PC-3 (cell line): ENCODE measurements around the gene PTGES2. TPM values are rescaled to one million over a fixed set of nuclear protein-coding genes. Genes with fewer than 3 reads are reported as not detected.

Experiments used
- ATAC-seq: fragments of 200-7000 bp; cut with Tn5 transposase; 2 replicates; pipeline ENCODE4 v1.9.1; 2020; ENCODE audit warnings: mild to moderate bottlenecking, moderate library complexity
- BruUV-seq: library from RNA; stranded (reverse); fragments of 400-500 nt; replicated peaks from 2 replicates; lab custom pipeline; 2021; lab: Mats Ljungman, UMichigan
- CTCF ChIA-PET: fragments of 300-600 bp; sonication (Branson Sonifier 250); formaldehyde crosslinking; loops from one replicate; lab custom pipeline; 2022; ENCODE audit warnings: antibody characterized with exemption; lab: Charles Lee
- POLR2A ChIA-PET: fragments of 300-600 bp; sonication (Branson Sonifier 250); formaldehyde crosslinking; loops from one replicate; lab custom pipeline; 2022; ENCODE audit warnings: antibody characterized with exemption; ENCODE audit not compliant: unreplicated experiment; lab: Charles Lee
- DNase-seq: peaks from one replicate; pipeline ENCODE4 v3.0.0-alpha.2; 2015
- H2AFZ ChIP-seq: fragments of 300-600 bp; sonication (generic); 2 replicates; pipeline ENCODE4 v1.6.0; 2016; ENCODE audit warnings: antibody characterized with exemption, low read length
- H3F3A ChIP-seq: fragments of 300-600 bp; sonication (generic); one replicate; pipeline ENCODE4 v1.6.0; 2017; ENCODE audit warnings: antibody characterized with exemption, low read length, control low read depth, mild to moderate bottlenecking; ENCODE audit not compliant: unreplicated experiment
- H3K27ac ChIP-seq: fragments of 300-600 bp; sonication (generic); 2 replicates; pipeline ENCODE4 v1.5.1; 2016; ENCODE audit warnings: mild to moderate bottlenecking, low read length
- H3K27me3 ChIP-seq: fragments of 300-600 bp; sonication (generic); 2 replicates; pipeline ENCODE4 v1.6.1; 2016; ENCODE audit warnings: low read length, mixed read lengths
- H3K36me3 ChIP-seq: fragments of 300-600 bp; sonication (generic); 2 replicates; pipeline ENCODE4 v1.6.1; 2016; ENCODE audit warnings: low read depth, mixed run types, low read length, mixed read lengths
- H3K4me1 ChIP-seq: fragments of 300-600 bp; sonication (generic); 2 replicates; pipeline ENCODE4 v1.5.1; 2016; ENCODE audit warnings: low read length; ENCODE audit not compliant: insufficient read depth
- H3K4me2 ChIP-seq: fragments of 300-600 bp; sonication (generic); 2 replicates; pipeline ENCODE4 v1.6.0; 2016; ENCODE audit warnings: low read length
- H3K4me3 ChIP-seq: fragments of 300-600 bp; sonication (generic); 2 replicates; pipeline ENCODE4 v1.5.1; 2016; ENCODE audit warnings: mild to moderate bottlenecking, low read length, mixed read lengths
- H3K79me2 ChIP-seq: fragments of 300-600 bp; sonication (generic); 2 replicates; pipeline ENCODE4 v1.6.1; 2017; ENCODE audit warnings: low read length, mixed read lengths
- H3K9ac ChIP-seq: fragments of 300-600 bp; sonication (generic); 2 replicates; pipeline ENCODE4 v1.6.0; 2016; ENCODE audit warnings: mild to moderate bottlenecking, low read length
- H3K9me2 ChIP-seq: fragments of 300-600 bp; sonication (generic); replicated peaks from 2 replicates; pipeline ENCODE4 v1.6.1; 2016; ENCODE audit warnings: mixed run types, low read length, mixed read lengths
- H3K9me3 ChIP-seq: fragments of 300-600 bp; sonication (generic); 2 replicates; pipeline ENCODE4 v1.6.1; 2016; ENCODE audit warnings: low read length, mixed read lengths
- H4K20me1 ChIP-seq: fragments of 300-600 bp; sonication (generic); 2 replicates; pipeline ENCODE4 v1.6.1; 2016; ENCODE audit warnings: low read length, mixed read lengths
- CTCF ChIP-seq: fragments of 300-600 bp; sonication (generic); conservative IDR thresholded peaks from 2 replicates; pipeline ENCODE4 v1.5.1; 2017; ENCODE audit warnings: antibody characterized with exemption, low read depth, mild to moderate bottlenecking, low read length
- EZH2 ChIP-seq: fragments of 300-600 bp; sonication (generic); IDR thresholded peaks from one replicate; pipeline ENCODE4 v1.6.1; 2017; ENCODE audit warnings: antibody characterized with exemption, mild to moderate bottlenecking, low read length; ENCODE audit not compliant: unreplicated experiment
- EZH2phosphoT487 ChIP-seq: fragments of 300-600 bp; sonication (generic); IDR thresholded peaks from 2 replicates; pipeline ENCODE4 v1.6.1; 2018; ENCODE audit warnings: mild to moderate bottlenecking, antibody characterized with exemption, low read length, borderline replicate concordance
- intact Hi-C: fragments of 100-400 bp; cut with micrococcal nuclease; formaldehyde crosslinking; loops from 2 replicates; pipeline ENCODE4 v1.9.0; 2023
- total RNA-seq: library from RNA; depleted of rRNA; stranded (reverse); fragments of >200 nt; gene quantifications from 2 replicates; pipeline ENCODE4 v1.2.3, GENCODE V29; 2014

Gene PTGES2
- total RNA-seq, 1 experiment from 2014 or later: 258 TPM

- H3K4me3 ChIP-seq: no peak overlapping the region
- H3K27ac ChIP-seq: no peak overlapping the region
- no peaks in the 10 kb centered on the region for H3F3A ChIP-seq
- H3K9me3 ChIP-seq: no peaks in the 10 kb centered on the region
- H3K27me3 ChIP-seq: no peaks in the 10 kb centered on the region
- H3K79me2 ChIP-seq: peaks cover 22% of the 10 kb centered on the region
- peak overlapping the region; percentile 34; the same call in 1 of the 2 replicates for H3K4me2 ChIP-seq
- intact Hi-C loops: loop anchor here (5.0 kb wide), 1 partner anchor 35 kb away; the partner anchor contains the start of gene PTGES2
- no peak for TF ChIP-seq EZH2
- TF ChIP-seq EZH2phosphoT487: no peak
- TF ChIP-seq CTCF: no peak
- no peak overlapping the region for H2AFZ ChIP-seq
- ChIA-PET POLR2A (no interaction called here), CTCF (no interaction called here)
- ATAC-seq (peak; percentile 52), DNase-seq (peak; percentile 66)
- no peak overlapping the region for H3K9ac ChIP-seq
- H3K9me2 ChIP-seq: no peaks in the 10 kb centered on the region
- H4K20me1 ChIP-seq: no peaks in the 10 kb centered on the region
- H3K36me3 ChIP-seq: peaks cover 7% of the 10 kb centered on the region
- H3K4me1 ChIP-seq: peaks cover 19% of the 10 kb centered on the region
- no TSS peak for BruUV-seq
Measured at GRCh38 chr9:128162215-128163026, 34.9 kb upstream of the PTGES2 start.

- H3K4me1 ChIP-seq: peaks cover 19% of the 10 kb centered on the region
- peaks cover 7% of the 10 kb centered on the region for H3K36me3 ChIP-seq
- 0 out of 2 replicates have a peak, but pooled peaks have one; percentile 2 for ATAC-seq
- CTCF ChIA-PET: no interaction called here
- no peak overlapping the region for H2AFZ ChIP-seq
- H3K4me2 ChIP-seq: peak overlapping the region; percentile 85
- no TSS peak for BruUV-seq
- intact Hi-C loops: loop anchor here (5.0 kb wide), 1 partner anchor 34 kb away; the partner anchor contains the start of gene PTGES2
- no peaks in the 10 kb centered on the region for H3K9me2 ChIP-seq
- no peak for TF ChIP-seq EZH2
- no peak for TF ChIP-seq CTCF
- no peak for TF ChIP-seq EZH2phosphoT487
- H3K79me2 ChIP-seq: peaks cover 22% of the 10 kb centered on the region
- no peaks in the 10 kb centered on the region for H3F3A ChIP-seq
- peak overlapping the region; percentile 75; the same call in 1 of the 2 replicates for H3K9ac ChIP-seq
- POLR2A ChIA-PET: interaction anchor here (0.5 kb wide), 1 partner anchor 56 kb away, joined by 3 read pairs; no protein-coding TSS in a partner anchor
- no peaks in the 10 kb centered on the region for H4K20me1 ChIP-seq
- no peak for DNase-seq
- no peaks in the 10 kb centered on the region for H3K9me3 ChIP-seq
- peak overlapping the region; percentile 77 for H3K4me3 ChIP-seq
- no peak overlapping the region for H3K27ac ChIP-seq
- no peaks in the 10 kb centered on the region for H3K27me3 ChIP-seq
Measured at GRCh38 chr9:128161215-128161902, 33.8 kb upstream of the PTGES2 start.
